H9 (cell line): Measurements from ENCODE around the gene ADARB2. TPM values are rescaled to one million over a fixed set of nuclear protein-coding genes. Genes with fewer than 3 reads are reported as not detected.

ENCODE experiments used
- DNase-seq: peaks from one replicate; pipeline ENCODE4 v3.0.0-alpha.2; 2017
- H2AFZ ChIP-seq: one replicate; pipeline ENCODE4 v1.6.1; 2013; ENCODE audit warnings: mild to moderate bottlenecking, low read length, control low read depth, moderate library complexity
- H2AK5ac ChIP-seq: 2 replicates; pipeline ENCODE4 v1.6.1; 2013; ENCODE audit warnings: low read length, control low read depth, mixed read lengths; ENCODE audit not compliant: insufficient read length
- H2BK120ac ChIP-seq: one replicate; pipeline ENCODE4 v1.6.1; 2013; ENCODE audit warnings: low read depth, mild to moderate bottlenecking, low read length, control low read depth, inconsistent platforms; ENCODE audit not compliant: poor library complexity, severe bottlenecking
- H2BK12ac ChIP-seq: 2 replicates; pipeline ENCODE4 v1.6.1; 2013; ENCODE audit warnings: low read length, control low read depth, mixed read lengths, low read depth; ENCODE audit not compliant: insufficient read length
- H2BK15ac ChIP-seq: 2 replicates; pipeline ENCODE4 v1.6.1; 2013; ENCODE audit warnings: low read depth, low read length, control low read depth
- H2BK20ac ChIP-seq: one replicate; pipeline ENCODE4 v1.6.1; 2013; ENCODE audit warnings: low read depth, mild to moderate bottlenecking, low read length, control low read depth, inconsistent platforms; ENCODE audit not compliant: poor library complexity, severe bottlenecking
- H2BK5ac ChIP-seq: 2 replicates; pipeline ENCODE4 v1.6.1; 2013; ENCODE audit warnings: low read length, control low read depth, mixed read lengths; ENCODE audit not compliant: insufficient read length
- H3K14ac ChIP-seq: 2 replicates; pipeline ENCODE4 v1.6.1; 2013; ENCODE audit warnings: low read length, control low read depth; ENCODE audit not compliant: insufficient read depth
- H3K18ac ChIP-seq: 2 replicates; pipeline ENCODE4 v1.6.1; 2013; ENCODE audit warnings: low read depth, mild to moderate bottlenecking, mixed read lengths, low read length, control low read depth; ENCODE audit not compliant: insufficient read length
- H3K23ac ChIP-seq: 2 replicates; pipeline ENCODE4 v1.6.1; 2013; ENCODE audit warnings: low read length, control low read depth, mixed read lengths, low read depth; ENCODE audit not compliant: insufficient read length
- H3K23me2 ChIP-seq: 2 replicates; pipeline ENCODE4 v1.6.1; 2013; ENCODE audit warnings: low read depth, mild to moderate bottlenecking, mixed read lengths, low read length, control low read depth; ENCODE audit not compliant: insufficient read length, poor library complexity, severe bottlenecking
- H3K27ac ChIP-seq: 2 replicates; pipeline ENCODE4 v1.5.1; 2013; ENCODE audit warnings: low read length, control low read depth, mixed read lengths, low read depth; ENCODE audit not compliant: insufficient read length
- H3K27me3 ChIP-seq: 2 replicates; pipeline ENCODE4 v1.6.1; 2013; ENCODE audit warnings: low read length, control low read depth, inconsistent platforms; ENCODE audit not compliant: insufficient read depth
- H3K4ac ChIP-seq: 2 replicates; pipeline ENCODE4 v1.6.1; 2013; ENCODE audit warnings: low read depth, mild to moderate bottlenecking, control low read depth, inconsistent platforms, low read length, moderate library complexity
- H3K4me1 ChIP-seq: 2 replicates; pipeline ENCODE4 v1.6.1; 2013; ENCODE audit warnings: low read length, control low read depth, inconsistent platforms; ENCODE audit not compliant: insufficient read depth
- H3K4me2 ChIP-seq: 2 replicates; pipeline ENCODE4 v1.6.1; 2013; ENCODE audit warnings: low read length, control low read depth, mixed read lengths; ENCODE audit not compliant: insufficient read length, insufficient read depth
- H3K56ac ChIP-seq: 2 replicates; pipeline ENCODE4 v1.6.1; 2013; ENCODE audit warnings: low read depth, mild to moderate bottlenecking, mixed read lengths, low read length, control low read depth; ENCODE audit not compliant: insufficient read length
- H3K79me1 ChIP-seq: 2 replicates; pipeline ENCODE4 v1.6.1; 2013; ENCODE audit warnings: low read depth, mild to moderate bottlenecking, moderate library complexity, low read length, control low read depth, inconsistent platforms; ENCODE audit not compliant: insufficient read depth, poor library complexity, severe bottlenecking
- H3K79me2 ChIP-seq: 2 replicates; pipeline ENCODE4 v1.6.1; 2013; ENCODE audit warnings: low read length, control low read depth, inconsistent platforms; ENCODE audit not compliant: insufficient read depth
- H3K9ac ChIP-seq: 2 replicates; pipeline ENCODE4 v1.6.1; 2013; ENCODE audit warnings: low read length, control low read depth, mixed read lengths; ENCODE audit not compliant: insufficient read length; ENCODE audit errors: extremely low read depth
- H3K9me3 ChIP-seq: one replicate; pipeline ENCODE4 v1.6.1; 2013; ENCODE audit warnings: low read depth, low read length, inconsistent platforms; ENCODE audit not compliant: control insufficient read depth
- H3T11ph ChIP-seq: one replicate; pipeline ENCODE4 v1.6.1; 2013; ENCODE audit warnings: mild to moderate bottlenecking, low read length, control low read depth, inconsistent platforms
- H4K20me1 ChIP-seq: one replicate; pipeline ENCODE4 v1.6.1; 2013; ENCODE audit not compliant: control insufficient read depth, insufficient read length, insufficient read depth
- H4K5ac ChIP-seq: 2 replicates; pipeline ENCODE4 v1.6.1; 2013; ENCODE audit warnings: low read depth, mild to moderate bottlenecking, mixed read lengths, low read length, control low read depth; ENCODE audit not compliant: insufficient read length
- H4K8ac ChIP-seq: replicated peaks from 2 replicates; pipeline ENCODE4 v1.6.1; 2013; ENCODE audit warnings: low read length, control low read depth, mixed read lengths, low read depth; ENCODE audit not compliant: insufficient read length
- H4K91ac ChIP-seq: 2 replicates; pipeline ENCODE4 v1.6.1; 2013; ENCODE audit warnings: low read depth, mild to moderate bottlenecking, moderate library complexity, mixed read lengths, low read length, control low read depth; ENCODE audit not compliant: insufficient read length
- H3K27ac Mint-ChIP-seq, 3 experiments: 2 replicates in 2 of 3; 3 replicates in 1 of 3; pipeline ENCODE4 v1.8.0; 2020 to 2021; ENCODE audit warnings: mixed read lengths in 3 of 3, mild to moderate bottlenecking in 1 of 3, moderate library complexity in 1 of 3
- H3K27me3 Mint-ChIP-seq: 2 replicates; pipeline ENCODE4 v1.8.0; 2021; ENCODE audit warnings: low read depth, mild to moderate bottlenecking, moderate library complexity, mixed read lengths
- H3K36me3 Mint-ChIP-seq, 3 experiments: 2 replicates in 2 of 3; 3 replicates in 1 of 3; pipeline ENCODE4 v1.8.0; 2020 to 2021; ENCODE audit warnings: low read depth in 3 of 3, mixed read lengths in 3 of 3; ENCODE audit not compliant: insufficient read depth in 1 of 3
- H3K4me1 Mint-ChIP-seq, 2 experiments: 2 replicates each; pipeline ENCODE4 v1.8.0; 2020; ENCODE audit warnings: mixed read lengths in 2 of 2
- H3K4me3 Mint-ChIP-seq, 2 experiments: 2 replicates in 1 of 2; 3 replicates in 1 of 2; pipeline ENCODE4 v1.8.0; 2020 to 2021; ENCODE audit warnings: mild to moderate bottlenecking in 2 of 2, mixed read lengths in 2 of 2, moderate library complexity in 1 of 2
- H3K9me3 Mint-ChIP-seq, 2 experiments: 2 replicates in 1 of 2; 3 replicates in 1 of 2; pipeline ENCODE4 v1.8.0; 2020; ENCODE audit warnings: mild to moderate bottlenecking in 2 of 2, mixed read lengths in 2 of 2, moderate library complexity in 1 of 2
- CTCF ChIP-seq: fragments of 200-600 bp; sonication (generic); conservative IDR thresholded peaks from 3 replicates; pipeline ENCODE4 v1.8.0; 2021; ENCODE audit warnings: antibody characterized with exemption, mild to moderate bottlenecking
- WGBS: extraction: QIAGEN DNeasy Blood & Tissue Kit; methylation state at CpG from one replicate; pipeline ENCODE4 v1.1.7; 2013; ENCODE audit warnings: missing lambda C conversion rate, low lambda C conversion rate, mixed read lengths; ENCODE audit not compliant: insufficient read length; ENCODE audit errors: extremely low coverage; 5-methylcytosine and 5-hydroxymethylcytosine counted together
- total RNA-seq: library from RNA; stranded (reverse); gene quantifications from 2 replicates; pipeline ENCODE4 v1.2.1, GENCODE V29; 2021

Gene ADARB2
- total RNA-seq, 1 experiment from 2014 or later, result 0.87 TPM

GRCh38 chr10:1154531-1155295 is 582.6 kb downstream of the ADARB2 start:
- peaks cover 4 to 5% of the 10 kb centered on the region in 2 experiments for H3K4me1 Mint-ChIP-seq
- DNase-seq, result no peak
- H3K27ac Mint-ChIP-seq, result no peak overlapping the region

More at GRCh38 chr10:1154531-1155295, 582.6 kb downstream of the ADARB2 start:
- Histone ChIP-seq H3K4me1 (no peaks in the 10 kb centered on the region), H3K4ac (no peak overlapping the region), H3K9me3 (no peaks in the 10 kb centered on the region), H3K56ac (no peak overlapping the region), H3K79me1 (no peaks in the 10 kb centered on the region), H3K4me2 (no peak overlapping the region), H3K23ac (no peak overlapping the region), H3T11ph (no peak overlapping the region), H3K23me2 (no peaks in the 10 kb centered on the region), H3K14ac (no peak overlapping the region), H4K91ac (no peak overlapping the region), H2AK5ac (no peak overlapping the region), H2BK120ac (no peak overlapping the region), H4K8ac (no peak overlapping the region), H2BK15ac (no peak overlapping the region), H2BK5ac (no peak overlapping the region), H3K27me3 (no peaks in the 10 kb centered on the region), H3K18ac (no peak overlapping the region), H3K9ac (no peak overlapping the region), H3K79me2 (no peaks in the 10 kb centered on the region), H4K5ac (no peak overlapping the region), H3K27ac (no peak overlapping the region), H2BK20ac (no peak overlapping the region), H4K20me1 (no peaks in the 10 kb centered on the region), H2AFZ (no peak overlapping the region), H2BK12ac (no peak overlapping the region)
- no CpG with 5 or more reads among the region's 9 CpGs for WGBS
- no peak for TF ChIP-seq CTCF
- Mint-ChIP-seq H3K27me3 (peaks cover 6% of the 10 kb centered on the region), H3K36me3 (no peaks in the 10 kb centered on the region), H3K9me3 (no peaks in the 10 kb centered on the region), H3K4me3 (no peak overlapping the region)
